SIG-M5 treated with dmso at 0.1 percent for 504 hours (cell line): ENCODE measurements around the gene CPEB4.

Source experiments
- DNase-seq: peaks from one replicate; lab custom pipeline; 2025; ENCODE audit not compliant: unreplicated experiment; lab: John Stamatoyannopoulos, UW

CPEB4 gene

DNA sequence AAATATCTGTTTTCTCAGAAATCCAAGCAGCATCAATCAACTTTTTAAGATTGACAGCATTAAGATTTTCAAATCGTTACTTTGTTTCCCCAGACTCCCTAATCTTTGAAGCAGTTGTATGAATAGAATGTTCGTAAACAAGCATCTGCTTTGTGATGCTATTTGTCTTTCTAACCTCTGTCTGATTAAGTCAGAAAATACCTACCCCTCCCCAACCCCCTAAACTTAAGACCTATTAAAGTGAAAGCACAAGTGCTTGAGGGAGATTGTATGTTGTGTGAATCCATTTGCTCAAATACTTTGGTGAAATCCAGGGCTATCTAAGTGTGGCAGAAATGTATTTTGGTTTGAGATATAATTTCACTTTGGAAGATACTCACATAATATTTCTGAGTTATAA lies 53.0 kb downstream of the CPEB4 start:
- no peak for DNase-seq

DNA sequence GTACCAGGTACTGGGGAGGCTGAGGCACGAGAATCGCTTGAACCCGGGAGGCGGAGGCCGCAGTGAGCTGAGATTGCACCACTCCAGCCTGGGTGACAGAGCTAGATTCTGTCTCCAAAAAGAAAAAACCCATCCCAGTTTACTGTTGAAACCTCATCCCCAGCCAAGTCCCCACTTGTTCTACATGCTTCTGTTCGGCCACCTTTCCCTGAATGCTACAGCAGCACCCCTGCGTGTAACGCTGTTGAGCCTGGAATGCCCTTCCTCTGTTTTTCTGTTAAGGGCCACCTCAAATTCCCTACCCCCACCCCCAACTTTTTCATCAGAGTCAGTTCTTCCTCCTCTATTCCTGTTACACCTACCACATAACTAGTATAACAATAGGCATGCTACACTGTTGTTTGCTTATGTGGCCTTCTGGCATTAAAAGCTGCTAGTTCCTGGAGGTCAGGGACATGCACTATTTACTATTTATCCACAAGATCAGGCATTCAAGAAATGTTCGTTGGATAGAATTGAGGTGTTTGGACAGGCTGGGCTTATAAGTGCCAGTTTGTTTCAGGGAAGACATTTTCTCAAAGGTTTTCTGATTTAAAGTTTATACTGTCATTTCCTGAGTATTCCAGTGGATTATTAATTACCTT lies 53.7 kb downstream of the CPEB4 start:
- no peak for DNase-seq

DNA sequence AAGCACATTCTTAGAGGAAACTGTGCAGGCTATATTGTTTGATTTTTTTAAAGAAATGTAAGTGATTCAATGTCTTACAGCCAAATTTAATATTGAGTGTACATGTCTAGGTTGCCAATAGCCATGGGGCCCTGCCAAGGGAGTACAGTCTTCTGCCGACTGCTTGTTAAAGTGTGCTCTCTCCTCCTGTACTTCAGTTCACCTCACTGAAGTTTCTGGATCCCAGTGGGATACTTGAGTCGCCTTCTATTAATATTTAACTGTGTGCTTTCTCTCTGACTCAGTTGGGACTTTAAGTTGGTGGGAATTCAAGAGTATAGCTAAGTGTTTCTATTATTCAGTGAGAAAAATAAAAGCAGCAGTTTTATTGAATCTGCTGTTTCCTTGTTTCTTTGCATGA lies 56.4 kb downstream of the CPEB4 start:
- DNase-seq = no peak

DNA sequence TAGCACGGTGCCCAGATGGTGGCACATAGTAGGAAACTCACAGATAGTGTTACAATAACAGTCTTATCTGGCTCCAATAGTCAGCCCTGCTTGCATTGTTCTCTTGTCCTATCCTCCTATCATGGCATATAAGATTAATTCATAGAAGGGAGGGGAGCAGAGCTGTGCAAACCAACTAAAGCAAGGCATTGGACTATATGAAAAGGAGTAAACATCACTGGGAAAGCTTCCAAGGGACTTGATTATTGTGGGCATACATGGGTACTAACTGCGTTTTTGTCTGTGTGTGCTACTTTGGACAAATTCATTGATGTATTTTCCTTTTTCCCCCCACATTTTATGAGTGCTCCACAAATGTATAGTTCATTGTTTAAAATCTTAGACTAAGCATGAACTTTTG lies 57.0 kb downstream of the CPEB4 start:
- DNase-seq = no peak

DNA sequence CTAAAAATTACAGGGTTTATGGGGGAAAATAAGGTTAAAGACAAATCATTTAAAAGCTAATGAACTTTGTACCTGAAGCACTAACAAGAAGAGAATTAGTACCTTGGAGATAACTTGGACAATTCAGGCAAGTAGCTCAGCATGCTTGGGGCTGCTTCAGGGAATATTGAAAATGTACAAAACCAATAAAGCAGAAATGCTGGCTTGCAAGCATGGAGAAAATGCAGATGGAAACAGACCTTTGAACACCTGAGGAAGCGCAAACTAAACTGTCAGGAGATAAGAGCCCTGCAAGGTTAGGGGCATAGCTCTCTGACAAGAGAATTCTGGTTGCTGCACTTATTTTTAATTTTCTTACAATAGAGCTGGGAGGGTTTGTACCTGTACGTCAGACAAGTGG lies 58.2 kb downstream of the CPEB4 start:
- DNase-seq = no peak

DNA sequence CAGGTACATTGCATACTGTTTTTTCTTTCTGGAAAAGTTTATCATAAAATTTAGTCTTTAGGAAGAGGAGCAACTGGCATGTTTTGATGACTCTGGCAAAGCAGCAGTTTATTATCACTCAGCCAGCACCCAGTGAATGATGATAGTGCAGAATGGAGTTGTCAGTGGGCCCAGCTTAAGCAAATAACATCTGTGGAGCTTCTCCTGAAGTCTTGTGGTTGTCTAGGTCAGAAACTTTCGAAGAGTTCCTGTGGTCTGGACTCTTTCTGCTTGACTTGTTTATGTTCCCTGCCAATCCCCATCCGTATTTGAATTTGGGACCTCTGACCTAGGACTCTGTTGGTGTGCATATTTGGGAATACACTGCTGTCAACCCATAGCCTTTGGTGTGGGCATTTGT lies 62.7 kb downstream of the CPEB4 start:
- DNase-seq = no peak

DNA sequence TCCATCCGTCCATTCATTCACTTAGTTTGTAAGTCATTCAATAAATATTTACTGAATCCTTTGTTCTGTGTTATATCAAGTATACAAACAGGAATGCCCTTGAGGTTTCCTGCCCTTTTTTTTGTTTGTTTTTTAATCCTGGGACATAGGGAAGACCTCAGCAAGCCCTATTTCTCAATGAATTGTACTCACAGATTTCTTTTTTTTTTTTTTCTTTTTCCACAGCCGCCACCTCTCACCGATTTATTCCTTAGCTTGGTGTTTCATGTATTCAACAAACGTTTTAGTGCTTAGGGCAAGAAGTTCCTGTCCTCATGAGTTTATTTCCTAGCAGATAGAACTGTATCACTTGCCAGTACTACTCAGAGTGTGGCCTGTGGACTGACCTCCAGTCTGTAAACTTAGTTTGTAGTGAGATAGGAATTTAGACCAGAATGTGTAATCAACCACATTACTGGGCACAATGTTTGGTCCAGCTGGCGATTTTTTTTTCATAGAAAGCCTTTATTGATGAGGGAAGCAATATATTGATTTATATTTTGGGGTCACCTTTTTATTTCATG lies 65.5 kb downstream of the CPEB4 start:
- no peak for DNase-seq

DNA sequence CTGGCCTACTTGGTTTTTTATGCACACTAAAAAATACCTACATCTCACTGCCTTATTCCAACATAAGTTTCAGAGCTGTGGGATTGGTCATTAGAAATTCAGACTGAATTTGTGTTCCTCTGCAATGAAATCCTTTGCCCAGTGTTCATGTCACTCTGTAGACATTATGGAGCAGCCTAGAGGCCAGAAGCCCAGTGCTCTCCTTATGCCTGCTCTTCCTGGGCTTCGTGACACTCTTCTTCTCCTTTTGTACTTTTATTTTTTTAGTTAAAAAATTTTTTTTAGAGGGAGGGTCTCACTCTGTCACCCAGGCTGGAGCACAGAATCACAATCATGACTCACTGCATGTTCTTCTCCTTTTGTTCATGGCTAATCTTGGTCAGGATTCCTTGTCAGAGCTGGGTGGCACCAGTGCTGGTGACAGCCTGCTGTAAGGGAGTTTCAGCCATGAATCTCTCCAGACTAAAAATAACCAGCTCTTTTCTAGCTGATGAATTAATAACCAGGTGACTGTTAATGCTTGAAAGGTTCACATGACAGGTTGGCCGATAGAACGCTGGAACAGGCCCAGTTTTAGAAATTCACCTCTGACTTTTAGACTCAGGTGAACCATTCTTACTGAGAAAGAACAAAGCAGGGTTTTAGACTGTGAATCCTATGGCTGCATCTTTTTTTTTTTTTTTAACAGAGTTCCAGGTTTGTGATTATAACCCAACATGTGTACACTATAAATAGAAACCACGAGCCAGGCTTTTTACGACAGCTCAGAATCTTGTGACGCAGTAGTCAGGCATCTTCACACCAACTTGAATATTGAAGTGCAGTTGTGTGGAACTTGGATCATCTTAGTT lies 66.7 kb downstream of the CPEB4 start:
- DNase-seq = no peak

DNA sequence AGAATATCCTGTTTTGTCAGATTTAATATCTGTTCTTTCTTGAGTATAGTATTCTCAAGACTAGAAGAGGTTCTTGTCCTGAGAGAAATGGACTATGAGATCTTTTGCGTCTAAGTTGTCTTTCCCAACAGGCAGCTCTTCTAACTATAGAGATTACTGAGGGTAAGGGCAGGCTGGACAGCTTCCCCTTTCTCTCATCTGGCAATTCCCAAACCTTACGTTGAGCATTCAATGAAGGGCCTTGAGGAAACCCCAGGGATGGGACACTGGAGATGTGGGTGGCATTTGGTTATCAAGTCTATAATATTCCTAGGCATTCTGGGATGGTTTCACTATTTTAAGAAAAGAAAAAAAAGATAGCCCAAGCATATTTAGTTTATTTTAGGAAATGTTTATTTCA lies 72.8 kb downstream of the CPEB4 start:
- no peak for DNase-seq

DNA sequence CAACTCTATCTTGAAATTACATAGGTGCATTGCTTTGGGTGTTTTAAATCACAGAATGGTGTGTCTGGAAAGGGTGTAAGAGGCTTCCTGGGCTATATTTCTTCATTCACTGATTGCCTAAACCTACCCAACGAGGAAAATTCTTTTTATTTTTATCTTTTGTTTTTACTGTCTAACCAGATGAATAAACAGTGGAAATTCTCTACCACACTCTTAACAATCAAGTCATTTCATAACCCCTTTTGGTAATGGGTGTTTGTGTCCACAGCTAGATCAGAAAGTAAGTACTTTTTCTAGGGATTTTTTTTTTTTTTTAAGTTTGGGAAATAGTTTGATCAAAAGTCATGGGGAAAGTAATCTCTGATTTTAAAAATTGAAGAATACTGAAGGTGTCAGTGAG lies 73.3 kb downstream of the CPEB4 start:
- DNase-seq = no peak

DNA sequence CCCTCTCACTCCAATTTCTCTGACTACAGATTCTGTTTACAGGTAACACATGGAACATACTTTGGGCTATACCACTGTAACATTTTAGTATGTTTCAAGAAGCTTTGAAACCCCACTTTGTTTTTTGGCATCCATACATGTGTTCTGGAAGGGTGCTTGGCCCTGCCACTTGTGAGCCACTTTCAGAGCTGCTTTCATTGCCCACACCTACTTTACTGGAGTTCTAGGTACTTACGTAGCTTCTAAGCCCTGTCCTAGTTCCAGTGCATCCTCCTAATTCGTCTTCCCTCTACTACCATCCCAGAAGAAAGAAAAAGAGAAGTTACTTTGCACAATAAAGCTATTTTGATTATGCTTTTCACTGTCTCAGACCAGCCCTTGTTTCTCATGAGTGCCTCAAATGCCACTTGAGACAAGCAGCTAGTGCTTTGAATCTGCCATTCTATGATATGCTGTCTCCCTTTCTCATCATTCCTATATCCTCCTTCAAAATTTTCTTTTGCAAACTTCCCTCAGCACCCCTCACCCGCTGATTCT lies 74.4 kb downstream of the CPEB4 start:
- no peak for DNase-seq

DNA sequence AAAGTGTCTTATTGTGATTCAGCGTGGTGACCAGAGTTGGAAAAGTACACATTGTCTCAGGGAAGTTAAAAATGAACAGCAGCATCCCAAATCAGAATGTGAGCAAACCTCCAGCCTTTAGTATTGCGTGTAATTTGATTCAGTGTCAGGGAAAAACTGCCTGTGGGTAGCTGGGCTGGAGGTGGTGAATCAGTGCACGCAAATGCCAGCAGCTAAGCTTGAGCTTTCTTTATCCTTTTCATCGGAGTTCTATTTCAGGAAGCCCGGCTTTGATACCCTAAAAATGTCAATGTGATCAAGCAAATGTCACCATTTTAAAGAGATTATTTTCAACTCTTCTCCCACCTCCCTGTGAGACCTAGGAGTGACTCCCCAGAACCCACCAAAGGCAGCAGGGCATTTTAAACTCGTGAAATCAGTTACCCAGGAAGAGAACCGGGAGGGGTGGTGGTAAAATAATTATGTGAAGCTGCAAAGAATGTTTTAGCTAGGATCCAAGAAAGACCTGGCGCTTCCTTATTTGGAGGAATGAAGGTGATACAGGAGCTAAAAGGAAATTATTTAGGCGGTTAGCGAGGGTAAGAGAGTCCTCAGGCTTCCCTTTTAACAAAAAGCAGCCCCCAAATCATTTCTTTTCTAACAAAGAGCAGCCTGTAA lies 75.2 kb downstream of the CPEB4 start:
- DNase-seq = no peak

DNA sequence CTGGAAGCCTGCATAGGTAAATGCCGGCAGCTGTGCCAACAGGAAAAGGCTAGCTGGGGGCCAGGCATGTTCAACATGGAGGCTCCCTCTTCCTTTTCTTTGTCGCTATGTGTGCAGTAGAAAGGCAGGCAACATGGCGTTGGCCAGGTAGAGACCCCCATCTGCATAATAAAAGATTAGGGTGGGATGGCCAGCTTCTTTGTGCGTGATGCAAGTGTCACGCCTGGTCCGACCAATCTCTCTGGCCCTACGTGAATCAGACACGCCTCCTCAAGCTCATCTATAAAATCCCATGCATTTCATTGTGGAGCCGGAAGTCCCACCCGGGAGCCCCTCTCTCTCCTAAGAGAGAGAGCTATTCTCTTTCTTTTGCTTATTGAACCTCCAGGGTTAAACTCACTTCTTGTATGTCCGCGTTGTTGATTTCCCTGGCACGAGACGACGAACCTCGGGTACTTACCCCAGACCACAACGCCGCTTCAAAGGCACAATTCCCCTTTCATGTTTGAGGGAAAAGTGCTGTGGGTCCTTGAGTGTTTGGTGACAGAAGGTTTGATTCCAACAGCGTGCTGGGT lies 75.8 kb downstream of the CPEB4 start:
- no peak for DNase-seq

DNA sequence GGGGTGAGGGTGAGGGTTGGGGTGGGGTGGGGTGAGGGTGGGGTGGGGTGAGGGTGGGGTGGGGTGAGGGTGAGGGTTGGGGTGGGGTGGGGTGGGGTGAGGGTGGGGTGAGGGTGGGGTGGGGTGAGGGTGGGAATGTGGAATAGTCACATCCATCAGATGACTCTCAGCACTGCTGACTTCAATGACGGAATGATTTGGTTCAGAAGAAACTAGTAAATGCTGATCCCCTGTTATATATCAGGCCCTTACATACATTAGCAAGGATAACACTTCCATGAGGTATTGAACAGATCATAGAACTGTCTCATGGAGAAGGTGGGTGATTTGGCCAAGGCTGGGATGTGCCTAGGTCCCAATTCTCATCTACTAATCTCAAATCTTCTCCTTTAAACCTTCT lies 76.4 kb downstream of the CPEB4 start:
- DNase-seq = no peak

DNA sequence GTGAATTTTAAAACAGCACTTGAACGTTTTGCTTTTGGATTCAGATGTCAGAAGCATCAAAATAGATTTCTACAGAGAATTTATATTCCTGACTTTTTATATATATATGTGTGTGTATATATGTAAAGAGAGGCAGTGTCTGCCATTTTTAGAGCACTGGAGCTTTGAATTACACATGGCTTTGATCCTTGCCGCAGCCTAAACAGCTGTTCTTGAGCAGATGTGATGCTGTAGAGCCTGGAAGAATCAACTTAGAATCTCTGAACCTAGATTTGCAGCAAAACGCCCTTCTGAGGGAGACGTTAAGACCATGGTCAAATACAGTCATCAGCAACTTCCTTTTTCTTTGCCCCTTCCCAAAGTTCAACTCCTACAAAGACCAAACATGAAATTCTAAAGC lies 79.1 kb downstream of the CPEB4 start:
- DNase-seq = no peak

DNA sequence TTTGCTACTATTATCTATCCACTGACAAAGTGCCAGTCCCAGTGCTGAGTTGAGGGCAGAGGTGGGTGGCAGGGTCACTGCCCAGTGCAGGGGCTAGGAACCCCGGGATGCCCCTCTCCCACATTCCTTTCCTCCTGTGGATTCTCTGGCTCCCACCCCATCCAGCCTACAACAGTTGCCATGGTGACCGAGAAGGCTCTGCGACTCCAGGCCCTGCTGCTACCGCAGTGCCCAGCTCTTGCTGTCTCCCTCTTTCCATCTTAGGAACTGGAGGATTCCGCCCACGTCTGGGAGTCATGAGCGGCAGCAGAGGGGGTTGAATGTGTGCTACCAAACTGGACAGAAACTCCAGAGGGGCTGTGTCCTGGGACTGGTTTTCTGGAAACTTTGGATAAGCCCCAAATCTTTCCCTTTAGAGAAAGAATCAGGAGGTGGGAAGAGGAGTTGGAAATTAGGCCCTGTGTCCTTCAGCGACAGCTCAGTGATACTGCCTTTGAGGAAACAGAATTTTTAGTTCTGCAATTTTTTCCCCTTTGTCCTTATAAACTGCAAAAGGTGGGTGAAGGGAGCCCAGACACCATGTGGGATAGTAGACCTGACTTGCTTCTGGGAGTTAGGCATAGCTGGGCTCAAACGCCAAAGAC lies 80.1 kb downstream of the CPEB4 start:
- no peak for DNase-seq

DNA sequence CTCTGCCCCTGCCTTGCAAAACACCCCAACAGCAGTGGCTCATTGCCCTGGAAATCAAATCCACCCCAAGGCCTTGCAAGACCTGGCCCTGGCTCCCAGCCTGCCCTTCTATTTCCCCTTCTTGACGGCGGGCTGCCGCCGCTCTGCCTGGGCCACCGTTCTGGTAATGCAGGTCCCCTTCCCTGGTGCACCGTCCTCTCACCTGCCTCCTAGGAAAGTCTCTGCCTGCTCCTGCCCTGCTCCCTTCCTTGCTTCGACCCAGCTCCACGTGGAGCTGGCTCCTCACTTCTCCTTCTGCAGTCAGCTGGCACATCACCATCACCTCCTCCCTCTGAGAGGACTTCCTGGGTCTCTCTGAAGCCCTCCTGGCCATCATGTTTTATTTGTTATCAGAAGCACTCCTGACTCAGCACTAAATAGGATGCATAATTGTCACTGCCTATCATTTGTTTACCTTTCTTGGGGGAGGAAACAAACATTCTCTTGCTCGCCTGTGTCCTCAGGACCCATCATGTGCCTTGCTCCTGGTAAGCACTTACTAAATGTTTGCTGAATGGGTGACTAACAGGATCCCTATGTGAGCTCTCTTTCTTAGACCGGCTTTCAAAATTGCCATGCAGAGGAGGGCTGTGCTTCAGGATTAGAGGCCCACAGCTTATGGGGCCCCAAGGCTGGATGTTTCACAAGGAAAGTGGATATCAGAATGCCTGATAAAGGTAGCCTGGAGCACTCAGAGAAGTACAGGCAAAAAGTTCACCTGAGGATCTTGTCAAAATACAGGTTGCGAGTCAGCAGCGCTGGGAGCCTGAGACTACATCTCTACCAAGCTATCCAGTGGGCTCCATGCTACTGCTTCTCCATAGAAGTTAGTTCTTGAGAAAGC lies 81.3 kb downstream of the CPEB4 start:
- DNase-seq = peak; percentile 26

DNA sequence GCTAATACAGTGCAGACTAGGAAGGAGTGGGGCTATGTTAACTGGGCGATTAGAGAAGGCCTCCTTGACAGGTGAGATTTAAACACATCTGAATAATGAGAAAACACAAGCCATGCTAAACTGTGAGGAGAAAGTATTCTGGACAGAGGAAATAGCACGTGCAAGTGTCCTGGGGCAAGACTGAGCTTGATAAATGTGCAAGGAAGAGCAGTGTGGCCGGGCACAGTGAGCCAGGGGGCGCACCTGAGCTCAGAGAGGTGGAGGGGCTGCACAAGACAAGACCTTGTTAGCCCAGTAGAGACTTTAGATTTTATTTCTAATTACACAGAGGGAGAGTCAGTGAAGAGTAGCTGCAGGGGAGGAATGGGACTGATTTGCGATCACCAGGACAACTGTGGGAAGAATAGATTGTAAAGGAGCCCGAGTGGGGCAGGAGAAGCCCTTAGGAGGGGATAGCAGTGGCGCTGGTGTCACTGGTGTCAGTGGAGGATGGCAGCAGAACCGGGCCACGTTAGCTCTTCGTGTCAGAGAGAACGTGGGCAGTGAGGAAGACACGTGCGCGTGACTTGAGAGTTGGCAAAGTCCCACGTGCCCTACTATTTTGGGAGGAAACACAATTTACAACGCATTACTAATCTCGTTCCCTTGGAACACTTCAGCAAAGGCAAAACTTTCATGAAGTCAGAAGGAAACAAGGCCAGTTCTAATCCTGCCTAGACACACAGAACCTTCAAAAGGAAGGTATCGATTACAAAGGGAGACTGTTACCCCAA lies 82.9 kb downstream of the CPEB4 start:
- no peak for DNase-seq
